Stomach (tissue), 4 donors: Measurements from ENCODE around the gene NLRP12.
"Not testable (repeated sequence)": the region's sequence is repeated elsewhere in the genome, so short reads cannot be mapped to it uniquely, and the experiment has no call there.

ENCODE experiments used
- CTCF ChIP-seq, 7 experiments: fragments of 450-650 bp in 4 of 7; fragments of 200-600 bp in 3 of 7; sonication (generic) in 3 of 7; IDR thresholded peaks; one replicate each; pipeline ENCODE4 v1.5.1; 2016 to 2019; ENCODE audit warnings: antibody characterized with exemption in 7 of 7, control low read depth in 2 of 7, mild to moderate bottlenecking in 1 of 7
- POLR2A ChIP-seq, 4 donors: fragments of 450-650 bp; IDR thresholded peaks; one replicate each; pipeline ENCODE4 v1.6.1; 2016; ENCODE audit warnings: antibody characterized with exemption in 4 of 4, control low read depth in 2 of 4, mild to moderate bottlenecking in 1 of 4, moderate library complexity in 1 of 4

GRCh38 chr19:53758991-53759390 lies 65.1 kb downstream of the NLRP12 start:
- TF ChIP-seq CTCF, POLR2A (IDR thresholded peaks at IDR 0.05): not testable (repeated sequence)
